Endometrial microvascular endothelial cells (primary cell): Measurements from ENCODE around the gene INTS11. TPM values are rescaled to one million over a fixed set of nuclear protein-coding genes. Genes with fewer than 3 reads are reported as not detected.

ENCODE experiments used
- in situ Hi-C: cut with HindIII; loops from 2 replicates; pipeline ENCODE4 v1.10.0; 2017; ENCODE audit warnings: low sequenced_read_pairs, low pct_unique_long_range_greater_than_20kb; ENCODE audit errors: inconsistent ontology term
- total RNA-seq: library from RNA; depleted of rRNA; stranded (reverse); fragments of >200 nt; gene quantifications from one replicate; pipeline ENCODE4 v1.2.3, GENCODE V29; 2015; ENCODE audit errors: inconsistent ontology term

INTS11 gene
- total RNA-seq, 1 donor from 2014 or later: 99.3 TPM

- in situ Hi-C loops: no loop called here
Observed at GRCh38 chr1:1359308-1359663, 34.8 kb upstream of the INTS11 start.

GRCh38 chr1:1358433-1359271 is 34.2 kb upstream of the INTS11 start, which contains the start of gene MXRA8:
MXRA8 (minus strand) TSS chr1:1358555; CDS start chr1:1358504, 51 bp downstream.
- in situ Hi-C loops: no loop called here

GRCh38 chr1:1357871-1358432 is 33.5 kb upstream of the INTS11 start:
- in situ Hi-C loops: no loop called here

GRCh38 chr1:1356796-1357401 is 32.4 kb upstream of the INTS11 start:
- in situ Hi-C loops: no loop called here

- in situ Hi-C loops: no loop called here
Observed at GRCh38 chr1:1356166-1356795, 31.8 kb upstream of the INTS11 start.

- in situ Hi-C loops: no loop called here
Observed at GRCh38 chr1:1355416-1355815, 31.0 kb upstream of the INTS11 start.

GRCh38 chr1:1354271-1355247 is 30.1 kb upstream of the INTS11 start:
- in situ Hi-C loops: no loop called here

- in situ Hi-C loops: no loop called here
Observed at GRCh38 chr1:1353389-1354151, 29.1 kb upstream of the INTS11 start.

- in situ Hi-C loops: no loop called here
Observed at GRCh38 chr1:1352786-1353388, 28.4 kb upstream of the INTS11 start.

- in situ Hi-C loops: no loop called here
Observed at GRCh38 chr1:1351511-1352427, 27.3 kb upstream of the INTS11 start.

GRCh38 chr1:1349256-1350012 is 25.0 kb upstream of the INTS11 start, which contains the start of gene DVL1:
DVL1 (minus strand) TSS chr1:1349418; CDS start chr1:1349065, 353 bp downstream.
- in situ Hi-C loops: no loop called here

GRCh38 chr1:1348420-1349255 is 24.2 kb upstream of the INTS11 start:
- in situ Hi-C loops: no loop called here

- in situ Hi-C loops: no loop called here
Observed at GRCh38 chr1:1347663-1348419, 23.4 kb upstream of the INTS11 start.

- in situ Hi-C loops: no loop called here
Observed at GRCh38 chr1:1347026-1347595, 22.7 kb upstream of the INTS11 start.
